Activated naive CD8-positive, alpha-beta T cell treated with anti-CD3 and anti-CD28 coated beads, Interleukin-2, amount 50 U/mL, for 24 hours (primary cell): ENCODE measurements around the gene PIGU.

Source experiments
- ATAC-seq: fragments of 150-1000 bp; cut with Tn5 transposase; one replicate; pipeline ENCODE4 v1.10.0; 2021
- DNase-seq: peaks from one replicate; pipeline ENCODE4 v3.0.0; 2021
- H3K27ac Mint-ChIP-seq: one replicate; pipeline ENCODE4 v1.8.0; 2021; ENCODE audit warnings: mild to moderate bottlenecking, mixed read lengths
- H3K27me3 Mint-ChIP-seq: one replicate; pipeline ENCODE4 v1.8.0; 2021; ENCODE audit warnings: mixed read lengths
- H3K36me3 Mint-ChIP-seq: one replicate; pipeline ENCODE4 v1.8.0; 2021; ENCODE audit warnings: low read depth, mixed read lengths
- H3K4me1 Mint-ChIP-seq: one replicate; pipeline ENCODE4 v1.8.0; 2021; ENCODE audit warnings: mixed read lengths
- H3K4me3 Mint-ChIP-seq: one replicate; pipeline ENCODE4 v1.8.0; 2021; ENCODE audit warnings: mild to moderate bottlenecking, moderate library complexity, mixed read lengths
- H3K9me3 Mint-ChIP-seq: one replicate; pipeline ENCODE4 v1.8.0; 2021; ENCODE audit warnings: mixed read lengths

PIGU gene

DNA sequence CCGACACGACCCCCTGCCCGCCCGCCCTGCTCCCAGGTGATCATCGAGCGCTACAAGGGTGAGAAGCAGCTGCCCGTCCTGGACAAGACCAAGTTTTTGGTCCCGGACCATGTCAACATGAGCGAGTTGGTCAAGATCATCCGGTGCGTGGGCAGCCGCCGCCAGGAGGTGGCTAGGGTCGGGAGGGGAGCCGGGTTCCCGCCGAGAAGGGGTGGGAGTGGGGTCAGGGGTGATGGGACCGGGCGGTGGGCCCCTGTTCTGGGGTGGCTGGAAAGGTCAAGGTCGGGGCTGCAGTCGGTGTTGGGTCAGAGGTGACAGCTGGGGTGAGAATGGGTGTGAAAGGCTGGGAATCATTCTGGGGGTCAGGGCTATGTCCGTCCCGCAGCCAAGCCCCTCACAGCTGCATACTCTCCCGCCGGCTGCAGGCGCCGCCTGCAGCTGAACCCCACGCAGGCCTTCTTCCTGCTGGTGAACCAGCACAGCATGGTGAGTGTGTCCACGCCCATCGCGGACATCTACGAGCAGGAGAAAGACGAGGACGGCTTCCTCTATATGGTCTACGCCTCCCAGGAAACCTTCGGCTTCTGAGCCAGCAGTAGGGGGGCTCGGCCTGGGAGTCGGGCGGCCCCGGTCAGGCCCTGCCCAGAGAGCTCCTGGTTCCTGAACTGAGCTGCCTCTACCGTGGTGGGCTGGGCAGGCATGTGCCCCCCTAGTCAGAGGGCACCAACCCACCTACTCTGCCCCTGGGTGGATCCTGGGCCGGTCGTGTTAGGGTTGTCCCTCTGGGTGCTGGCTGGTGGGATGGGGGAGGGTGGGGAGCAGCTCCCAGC, 117.4 kb downstream of the PIGU start:
- H3K27ac Mint-ChIP-seq: no peak overlapping the region
- H3K36me3 Mint-ChIP-seq: no peaks in the 10 kb centered on the region
- peak; percentile 23 for ATAC-seq
- H3K4me1 Mint-ChIP-seq: peaks cover 12% of the 10 kb centered on the region
- H3K9me3 Mint-ChIP-seq: no peaks in the 10 kb centered on the region
- no peaks in the 10 kb centered on the region for H3K27me3 Mint-ChIP-seq
- peak overlapping the region; percentile 34 for H3K4me3 Mint-ChIP-seq
- DNase-seq: no peak

DNA sequence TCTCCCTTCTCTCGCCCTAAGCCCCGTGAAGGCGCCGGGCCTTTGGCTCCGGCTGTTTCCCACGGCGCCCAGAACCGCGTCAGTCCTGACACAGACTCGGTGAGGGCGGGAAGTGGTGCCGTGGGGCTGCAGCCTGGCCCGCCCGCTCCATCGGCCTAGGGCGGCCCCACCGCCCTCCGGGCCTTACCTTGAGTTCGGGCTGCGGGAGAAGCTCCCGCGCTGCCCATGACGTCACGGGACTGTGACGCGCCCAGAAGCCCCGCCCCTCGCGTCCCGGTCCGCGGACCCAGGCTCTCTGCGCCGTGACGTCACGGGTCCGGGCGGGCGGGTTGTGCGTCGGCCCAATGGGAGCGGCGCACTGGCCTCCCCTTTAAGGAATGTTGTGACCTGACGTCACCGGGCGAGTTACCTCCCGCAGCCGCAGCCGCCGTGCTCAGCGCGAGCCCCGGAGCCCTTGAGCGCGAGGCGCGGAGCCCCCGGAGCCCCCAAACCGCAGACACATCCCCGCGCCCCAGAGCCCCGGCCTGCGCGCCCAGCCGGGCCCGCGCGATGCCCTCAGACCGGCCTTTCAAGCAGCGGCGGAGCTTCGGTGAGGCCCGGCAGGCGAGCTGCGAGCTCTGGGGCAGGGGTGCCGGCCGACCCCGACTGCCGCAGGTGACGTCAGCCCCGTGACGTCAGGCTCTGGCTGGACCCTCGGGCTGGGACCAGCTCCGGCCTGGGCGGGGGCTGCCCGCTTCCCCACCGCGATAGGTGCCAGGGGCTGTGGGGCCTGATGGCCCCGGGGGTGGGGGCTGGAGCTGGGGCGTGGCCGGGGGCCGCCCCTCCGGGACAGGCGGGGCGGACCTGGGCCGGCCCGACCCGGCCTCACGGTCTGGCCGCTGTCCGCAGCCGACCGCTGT, 118.3 kb downstream of the PIGU start, which contains the start of gene MAP1LC3A:
TSS of gene MAP1LC3A (plus strand) at position 399 of the 899 bp plus-strand sequence. CDS start at position 550, 151 bp downstream.
- Mint-ChIP-seq H3K36me3 (no peaks in the 10 kb centered on the region), H3K9me3 (no peaks in the 10 kb centered on the region), H3K4me3 (peak within 1 kb of the TSS; percentile 80), H3K27ac (peak within 1 kb of the TSS; percentile 82), H3K4me1 (peaks cover 11% of the 10 kb centered on the region), H3K27me3 (no peaks in the 10 kb centered on the region)
- ATAC-seq (peak; percentile 76), DNase-seq (peak; percentile 91)

DNA sequence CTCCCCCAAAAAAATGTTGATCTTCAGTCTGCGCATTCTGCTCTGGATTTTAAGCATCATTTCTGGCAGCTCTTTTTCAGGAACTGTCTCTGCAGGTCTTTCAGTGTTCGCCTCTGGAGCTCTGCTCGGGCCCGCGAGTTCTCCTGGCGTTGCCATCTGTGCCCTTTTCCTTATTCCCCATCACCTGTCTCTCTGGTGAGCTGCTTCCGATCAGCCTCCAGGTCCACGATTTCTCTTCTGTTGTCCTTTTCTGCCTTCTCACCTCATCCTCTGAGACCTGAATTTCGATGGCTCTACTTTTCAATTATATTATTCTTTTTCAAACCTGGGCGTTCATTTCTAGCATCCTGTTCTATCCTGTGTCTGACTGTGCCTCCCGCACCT, 119.0 kb downstream of the PIGU start:
- peak overlapping the region; percentile 82 for H3K27ac Mint-ChIP-seq
- peak overlapping the region; percentile 80 for H3K4me3 Mint-ChIP-seq
- H3K4me1 Mint-ChIP-seq: peaks cover 11% of the 10 kb centered on the region
- no peaks in the 10 kb centered on the region for H3K9me3 Mint-ChIP-seq
- DNase-seq (no peak), ATAC-seq (no peak)
- H3K36me3 Mint-ChIP-seq: no peaks in the 10 kb centered on the region
- no peaks in the 10 kb centered on the region for H3K27me3 Mint-ChIP-seq

- no peaks in the 10 kb centered on the region for H3K36me3 Mint-ChIP-seq
- DNase-seq (no peak), ATAC-seq (peak; percentile 57)
- no peaks in the 10 kb centered on the region for H3K27me3 Mint-ChIP-seq
- peaks cover 8% of the 10 kb centered on the region for H3K4me1 Mint-ChIP-seq
- H3K27ac Mint-ChIP-seq: no peak overlapping the region
- H3K4me3 Mint-ChIP-seq: no peak overlapping the region
- no peaks in the 10 kb centered on the region for H3K9me3 Mint-ChIP-seq
These were observed 123.5 kb downstream of the PIGU start for GRCh38 chr20:34553366-34553867.

DNA sequence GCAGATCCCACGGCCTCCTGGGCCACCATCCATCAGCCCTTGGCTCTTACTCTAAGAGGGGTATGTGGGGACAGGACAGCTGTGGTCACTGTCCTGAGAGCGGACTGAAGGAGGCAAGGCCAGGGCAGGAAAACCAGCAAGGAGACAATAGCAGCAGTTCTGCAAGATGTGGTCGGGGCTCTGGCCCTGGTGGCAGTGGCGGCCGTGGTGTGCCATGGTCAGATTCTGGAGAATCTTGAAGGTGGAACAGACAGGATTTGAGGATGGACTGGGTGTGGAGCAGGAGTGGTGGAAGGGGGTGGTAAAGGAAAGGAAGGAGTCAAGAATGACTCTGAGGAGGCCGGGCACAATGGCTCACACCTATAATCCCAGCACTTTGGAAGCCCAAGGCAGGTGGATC, 124.3 kb downstream of the PIGU start:
- Mint-ChIP-seq H3K4me3 (no peak overlapping the region), H3K9me3 (no peaks in the 10 kb centered on the region), H3K4me1 (peaks cover 4% of the 10 kb centered on the region), H3K36me3 (no peaks in the 10 kb centered on the region), H3K27me3 (no peaks in the 10 kb centered on the region), H3K27ac (no peak overlapping the region)
- ATAC-seq (no peak), DNase-seq (no peak)

- ATAC-seq: no peak
- DNase-seq: no peak
- H3K4me3 Mint-ChIP-seq: no peak overlapping the region
- H3K9me3 Mint-ChIP-seq: no peaks in the 10 kb centered on the region
- H3K4me1 Mint-ChIP-seq: no peaks in the 10 kb centered on the region
- no peaks in the 10 kb centered on the region for H3K36me3 Mint-ChIP-seq
- no peak overlapping the region for H3K27ac Mint-ChIP-seq
- H3K27me3 Mint-ChIP-seq: no peaks in the 10 kb centered on the region
These were observed 127.0 kb downstream of the PIGU start for GRCh38 chr20:34549929-34550305.

GRCh38 chr20:34549291-34549928, 127.5 kb downstream of the PIGU start:
- Mint-ChIP-seq H3K36me3 (no peaks in the 10 kb centered on the region), H3K27ac (no peak overlapping the region), H3K27me3 (no peaks in the 10 kb centered on the region), H3K9me3 (no peaks in the 10 kb centered on the region), H3K4me3 (no peak overlapping the region), H3K4me1 (peaks cover 4% of the 10 kb centered on the region)
- DNase-seq: no peak
- no peak for ATAC-seq

GRCh38 chr20:34547844-34548613, 128.9 kb downstream of the PIGU start:
- no peaks in the 10 kb centered on the region for H3K36me3 Mint-ChIP-seq
- H3K4me3 Mint-ChIP-seq: no peak overlapping the region
- peaks cover 7% of the 10 kb centered on the region for H3K4me1 Mint-ChIP-seq
- no peak for DNase-seq
- no peaks in the 10 kb centered on the region for H3K27me3 Mint-ChIP-seq
- ATAC-seq: no peak
- H3K27ac Mint-ChIP-seq: no peak overlapping the region
- no peaks in the 10 kb centered on the region for H3K9me3 Mint-ChIP-seq

DNA sequence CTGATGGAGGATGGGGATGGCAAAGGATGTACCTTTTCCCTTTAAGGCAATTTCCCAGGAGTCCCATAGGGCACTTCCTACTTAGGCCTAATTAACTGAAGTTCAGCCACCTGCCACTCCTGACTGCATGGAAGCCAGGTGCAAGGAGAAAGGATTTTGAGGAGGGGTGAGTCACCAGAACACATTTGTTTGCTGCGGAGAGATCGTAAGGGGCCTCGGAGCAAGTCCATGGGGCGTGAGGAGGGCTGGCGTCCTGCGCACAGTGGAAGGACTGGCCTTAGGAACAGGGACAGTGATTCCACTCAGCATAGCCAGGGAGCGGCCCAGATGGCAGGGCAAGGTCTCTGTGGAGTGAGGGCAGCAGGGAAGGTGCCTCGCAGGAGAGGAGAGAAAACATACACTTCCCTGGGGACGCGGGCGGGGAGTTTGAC, 130.1 kb downstream of the PIGU start:
- Mint-ChIP-seq H3K27me3 (no peaks in the 10 kb centered on the region), H3K4me3 (no peak overlapping the region), H3K9me3 (no peaks in the 10 kb centered on the region), H3K4me1 (peaks cover 7% of the 10 kb centered on the region), H3K27ac (no peak overlapping the region), H3K36me3 (no peaks in the 10 kb centered on the region)
- DNase-seq (no peak), ATAC-seq (no peak)

- ATAC-seq: peak; percentile 58
- H3K9me3 Mint-ChIP-seq: no peaks in the 10 kb centered on the region
These were observed 132.6 kb downstream of the PIGU start for GRCh38 chr20:34544109-34544796.

GRCh38 chr20:34543463-34544056, 133.3 kb downstream of the PIGU start:
- no peaks in the 10 kb centered on the region for H3K9me3 Mint-ChIP-seq
- no peak overlapping the region for H3K4me3 Mint-ChIP-seq
- no peak overlapping the region for H3K27ac Mint-ChIP-seq
- H3K36me3 Mint-ChIP-seq: peaks cover 6% of the 10 kb centered on the region
- H3K4me1 Mint-ChIP-seq: peaks cover 13% of the 10 kb centered on the region
- no peaks in the 10 kb centered on the region for H3K27me3 Mint-ChIP-seq
- no peak for ATAC-seq
- DNase-seq: no peak

More at GRCh38 chr20:34544109-34544796, 132.6 kb downstream of the PIGU start:
- H3K4me3 Mint-ChIP-seq: no peak overlapping the region
- peaks cover 6% of the 10 kb centered on the region for H3K36me3 Mint-ChIP-seq
- H3K27ac Mint-ChIP-seq: no peak overlapping the region
- H3K4me1 Mint-ChIP-seq: peaks cover 13% of the 10 kb centered on the region
- no peaks in the 10 kb centered on the region for H3K27me3 Mint-ChIP-seq
- DNase-seq: peak; percentile 21

- Mint-ChIP-seq H3K9me3 (no peaks in the 10 kb centered on the region), H3K27ac (no peak overlapping the region), H3K4me1 (peaks cover 13% of the 10 kb centered on the region), H3K36me3 (peaks cover 7% of the 10 kb centered on the region), H3K4me3 (no peak overlapping the region), H3K27me3 (no peaks in the 10 kb centered on the region)
- no peak for DNase-seq
- ATAC-seq: no peak
These were observed 134.5 kb downstream of the PIGU start for GRCh38 chr20:34542439-34542838.

DNA sequence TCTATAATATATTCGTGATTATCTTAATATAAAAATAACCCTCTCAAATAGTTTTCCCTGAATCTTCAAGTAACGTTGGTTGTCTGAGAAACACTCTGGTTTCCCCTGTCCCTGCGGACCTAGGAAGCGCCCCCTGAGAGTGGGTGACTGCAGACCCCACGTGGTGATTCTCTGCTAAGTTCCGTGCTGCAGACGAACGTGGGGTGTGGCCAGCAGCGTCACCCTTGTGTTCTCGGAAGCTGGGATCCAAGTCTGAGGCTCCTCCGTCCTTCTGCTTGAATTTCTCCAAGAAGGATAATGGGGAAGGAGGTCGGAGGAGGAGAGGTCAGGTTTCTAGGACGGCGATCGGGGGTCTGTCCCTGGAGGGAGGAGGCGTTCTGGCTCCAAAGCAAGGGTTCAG, 135.0 kb downstream of the PIGU start:
- peaks cover 13% of the 10 kb centered on the region for H3K4me1 Mint-ChIP-seq
- DNase-seq: no peak
- no peak for ATAC-seq
- no peak overlapping the region for H3K4me3 Mint-ChIP-seq
- no peaks in the 10 kb centered on the region for H3K9me3 Mint-ChIP-seq
- H3K36me3 Mint-ChIP-seq: peaks cover 12% of the 10 kb centered on the region
- H3K27me3 Mint-ChIP-seq: no peaks in the 10 kb centered on the region
- peak overlapping the region; percentile 84 for H3K27ac Mint-ChIP-seq
